ENCODE data around the gene B4GAT1. TPM values are rescaled to one million over a fixed set of nuclear protein-coding genes. Genes with fewer than 3 reads are reported as not detected.

Gene B4GAT1
- 44.9 and 109 TPM in 2 replicates for total RNA-seq (2016; rRNA removed; fragmentation: Illumina TruSeq; extraction: Trizol)
- 15.0 and 17.3 TPM in 2 replicates for total RNA-seq (2016; cell fraction: cytosol; rRNA removed; fragmentation: Illumina TruSeq; extraction: Trizol; ENCODE audit: low read depth)
- 41.0 and 117 TPM in 2 replicates for total RNA-seq (2016; cell fraction: insoluble cytoplasmic fraction; rRNA removed; fragmentation: Illumina TruSeq; extraction: Trizol)
- 35.2 and 38.9 TPM in 2 replicates for total RNA-seq (2016; cell fraction: membrane; rRNA removed; fragmentation: Illumina TruSeq; extraction: Trizol)
- 80.6 and 90.0 TPM in 2 replicates for total RNA-seq (2016; cell fraction: nucleus; rRNA removed; fragmentation: Illumina TruSeq; extraction: Trizol)
- polyA plus RNA-seq (2011; rRNA removed), result 40.4 and 47.8 TPM in 2 replicates
- polyA plus RNA-seq (2011; cell fraction: cytosol; rRNA removed), result 35.5 and 44.1 TPM in 2 replicates
- 29.5 and 32.3 TPM in 2 replicates for polyA plus RNA-seq (2011; cell fraction: nucleus; rRNA removed)
- polyA plus RNA-seq (2012), result 64.9 and 76.3 TPM in 2 replicates
- 13.3 and 16.5 TPM in 2 replicates for polyA plus RNA-seq (2016; cell fraction: cytosol; fragmentation: Illumina TruSeq; extraction: Trizol; ENCODE audit: low read depth)
- polyA plus RNA-seq (2016; cell fraction: insoluble cytoplasmic fraction; fragmentation: Illumina TruSeq; extraction: Trizol; ENCODE audit: low read depth), result 40.4 and 42.0 TPM in 2 replicates
- polyA plus RNA-seq (2016; cell fraction: membrane; fragmentation: Illumina TruSeq; extraction: Trizol; ENCODE audit: low read depth), result 25.2 and 28.0 TPM in 2 replicates
- 122 and 134 TPM in 2 replicates for polyA plus RNA-seq (2016; cell fraction: nucleus; fragmentation: Illumina TruSeq; extraction: Trizol; ENCODE audit: insufficient read depth, low read depth)
- polyA minus RNA-seq (2011; rRNA and poly(A)+ RNA removed; ENCODE audit: low replicate concordance), result 4.0 and 58.3 TPM in 2 replicates
- polyA minus RNA-seq (2011; cell fraction: cytosol; rRNA and poly(A)+ RNA removed), result 26.4 and 32.5 TPM in 2 replicates
- polyA minus RNA-seq (2011; cell fraction: nucleus; rRNA and poly(A)+ RNA removed), result 7.3 and 8.3 TPM in 2 replicates
- Bru-seq, nascent RNA, result percentile 75 among the genes with signal in this experiment
- percentile 97 among the genes with signal in this experiment for BruChase-seq, experiment 1, labeled RNA remaining after a 6-hour chase
- percentile 93 among the genes with signal in this experiment for BruChase-seq, experiment 2, labeled RNA remaining after a 2-hour chase
- long read RNA-seq, experiment 1, transcript B4GAT1-201 (2 exons, 2,072 nt), result major isoform, 116 of 119 reads
- long read RNA-seq, experiment 1, partial matches to known transcripts, result 3 of 119 reads
- long read RNA-seq, experiment 1, other reads (novel, unspliced or antisense), result 0 of 119 reads
- long read RNA-seq, experiment 2, transcript B4GAT1-201 (2 exons, 2,072 nt), result major isoform, 186 of 244 reads
- long read RNA-seq, experiment 2, partial matches to known transcripts, result 2 of 244 reads
- long read RNA-seq, experiment 2, other reads (novel, unspliced or antisense), result 56 of 244 reads

DNA sequence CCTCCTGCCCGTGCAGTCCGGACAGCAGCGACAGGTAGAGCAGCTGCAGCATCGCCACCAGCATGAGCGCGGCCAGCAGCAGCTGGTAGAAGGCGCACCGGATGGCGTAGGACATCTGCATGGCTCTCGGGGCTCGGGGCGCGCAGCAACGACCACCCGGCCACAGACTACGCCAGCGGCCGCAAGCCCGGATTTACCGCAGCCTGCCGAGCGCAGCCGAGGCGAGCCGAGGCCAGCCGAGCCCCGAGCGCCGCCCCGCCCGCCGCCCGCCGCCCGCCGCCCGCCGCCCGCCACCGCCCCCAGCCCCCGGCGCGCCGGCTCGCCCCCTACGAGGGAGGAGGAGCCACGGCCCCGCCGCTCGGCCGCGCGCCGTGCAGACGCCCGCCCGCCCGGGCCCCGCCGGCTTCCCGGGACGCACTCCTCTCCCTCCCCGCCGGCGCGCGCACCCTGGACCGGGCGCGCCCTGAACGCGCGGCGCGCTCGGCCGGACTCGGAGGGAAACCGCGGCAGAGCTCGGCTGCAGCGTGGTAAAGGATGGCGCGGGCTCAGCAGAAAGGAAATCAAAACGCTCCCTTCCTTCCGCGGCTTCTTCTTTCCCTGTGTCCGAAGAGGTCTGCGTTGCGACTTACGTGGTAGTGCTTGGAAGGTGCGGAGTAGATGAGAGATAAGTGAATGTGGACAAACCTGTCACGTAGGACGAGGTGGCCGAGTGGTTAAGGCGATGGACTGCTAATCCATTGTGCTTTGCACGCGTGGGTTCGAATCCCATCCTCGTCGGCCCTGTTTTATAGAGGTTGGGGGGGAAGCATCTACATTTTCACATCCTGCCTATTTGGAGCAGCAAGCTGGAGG lies at the start of gene B4GAT1:
TSS of gene B4GAT1 (minus strand) at position 205 of the 852 bp plus-strand sequence. CDS start at position 121, 84 bp downstream.
- in situ Hi-C loops (cut with HindIII; ENCODE audit: extremely low pct_ligation_motif_present, low pct_unique_long_range_greater_than_20kb), result no loop called here
- ChIA-PET CTCF (ENCODE audit: low intra/inter-chr PET ratio, low total read pairs) (no interaction called here), POLR2A (interaction anchor here (0.7 to 2.3 kb wide), 10 partner anchors 11 to 80 kb away, joined by 3 to 27 read pairs (median 4); partner anchors contain the start of genes CD248, RAB1B, RIN1 and YIF1A)
- peak within 1 kb of the TSS; percentile 95 for H3K4me2 ChIP-seq (ENCODE audit: low read depth, low read length)
- intact Hi-C loops (cut with micrococcal nuclease; ENCODE audit: unreplicated experiment), result no loop called here
- H3K27ac ChIP-seq (ENCODE audit: extremely low read length, insufficient read depth, low read length), result peak within 1 kb of the TSS; percentile 86
- WGBS (ENCODE audit: low lambda C conversion rate), result 0% methylated on average over 16 of the region's 101 CpGs
- peak within 1 kb of the TSS; percentile 80 to 93 (median 90) for H3K4me3 ChIP-seq (replicated peaks in 1 of 3; ENCODE audit: insufficient read depth in 1 of 3, low read depth in 2 of 3, low read length in 3 of 3)
- no peaks in the 10 kb centered on the region for H3K9me3 ChIP-seq (ENCODE audit: low read length)
- peak within 1 kb of the TSS; percentile 94 for H3K9ac ChIP-seq (ENCODE audit: insufficient read depth, low read depth, low read length)
- H3K36me3 ChIP-seq (replicated peaks in 1 of 2; ENCODE audit: control insufficient read depth in 1 of 2, insufficient read depth in 2 of 2, low read length in 2 of 2), result no peaks in the 10 kb centered on the region
- H3K27me3 ChIP-seq (ENCODE audit: control insufficient read depth in 1 of 2, insufficient read depth in 2 of 2, low read length in 2 of 2), result no peaks in the 10 kb centered on the region; a peak in 1 of 5 replicates
- no peaks in the 10 kb centered on the region for H4K20me1 ChIP-seq (ENCODE audit: insufficient read depth, low read length)
- BruUV-seq (replicated peaks), result no TSS peak
- DNase-seq (ENCODE audit: low spot score), result peak; percentile 68
- peak; percentile 43 for ATAC-seq
- H2AFZ ChIP-seq (ENCODE audit: low read length), result no peak within 1 kb of the TSS
- peaks cover 54% of the 10 kb centered on the region for H3K79me2 ChIP-seq (ENCODE audit: insufficient read depth, low read length)
- H3K4me1 ChIP-seq (ENCODE audit: insufficient read depth, low read length), result peaks cover 78% of the 10 kb centered on the region
- FAIRE-seq, result no peak
- TF ChIP-seq, protein P1, sequence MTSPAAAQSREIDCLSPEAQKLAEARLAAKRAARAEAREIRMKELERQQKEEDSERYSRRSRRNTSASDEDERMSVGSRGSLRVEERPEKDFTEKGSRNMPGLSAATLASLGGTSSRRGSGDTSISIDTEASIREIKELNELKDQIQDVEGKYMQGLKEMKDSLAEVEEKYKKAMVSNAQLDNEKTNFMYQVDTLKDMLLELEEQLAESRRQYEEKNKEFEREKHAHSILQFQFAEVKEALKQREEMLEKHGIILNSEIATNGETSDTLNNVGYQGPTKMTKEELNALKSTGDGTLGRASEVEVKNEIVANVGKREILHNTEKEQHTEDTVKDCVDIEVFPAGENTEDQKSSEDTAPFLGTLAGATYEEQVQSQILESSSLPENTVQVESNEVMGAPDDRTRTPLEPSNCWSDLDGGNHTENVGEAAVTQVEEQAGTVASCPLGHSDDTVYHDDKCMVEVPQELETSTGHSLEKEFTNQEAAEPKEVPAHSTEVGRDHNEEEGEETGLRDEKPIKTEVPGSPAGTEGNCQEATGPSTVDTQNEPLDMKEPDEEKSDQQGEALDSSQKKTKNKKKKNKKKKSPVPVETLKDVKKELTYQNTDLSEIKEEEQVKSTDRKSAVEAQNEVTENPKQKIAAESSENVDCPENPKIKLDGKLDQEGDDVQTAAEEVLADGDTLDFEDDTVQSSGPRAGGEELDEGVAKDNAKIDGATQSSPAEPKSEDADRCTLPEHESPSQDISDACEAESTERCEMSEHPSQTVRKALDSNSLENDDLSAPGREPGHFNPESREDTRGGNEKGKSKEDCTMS (CRISPR knock-in tag; conservative IDR thresholded peaks at IDR 0.05), result no peak
- TF ChIP-seq IKZF4 (CRISPR knock-in tag; IDR thresholded peaks at IDR 0.05; ENCODE audit: borderline replicate concordance, low read depth, not compliant biosample characterization) (no peak), NCOA5 (CRISPR knock-in tag; IDR thresholded peaks at IDR 0.05) (no peak), POLR2AphosphoS2 (IDR thresholded peaks at IDR 0.05; ENCODE audit: low read depth, low read length) (no peak), CREM (IDR thresholded peaks at IDR 0.05) (no peak; the same call in 1 of the 2 replicates), CREM (CRISPR knock-in tag; IDR thresholded peaks at IDR 0.05) (no peak), DPF2 (CRISPR knock-in tag; IDR thresholded peaks at IDR 0.05; ENCODE audit: borderline replicate concordance, low read depth) (0 out of 2 replicates have a peak, but pooled peaks have one; percentile 41)
- TF ChIP-seq, protein P2, sequence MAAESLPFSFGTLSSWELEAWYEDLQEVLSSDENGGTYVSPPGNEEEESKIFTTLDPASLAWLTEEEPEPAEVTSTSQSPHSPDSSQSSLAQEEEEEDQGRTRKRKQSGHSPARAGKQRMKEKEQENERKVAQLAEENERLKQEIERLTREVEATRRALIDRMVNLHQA (CRISPR knock-in tag; IDR thresholded peaks at IDR 0.05), result no peak
- TF ChIP-seq, protein P3, sequence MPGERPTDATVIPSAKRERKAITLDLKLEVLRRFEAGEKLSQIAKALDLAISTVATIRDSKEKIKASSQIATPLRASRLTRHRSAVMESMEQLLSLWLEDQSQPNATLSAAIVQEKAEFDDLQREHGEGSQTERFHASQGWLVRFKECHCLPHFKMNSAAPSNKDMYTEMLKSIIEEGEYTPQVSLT (CRISPR knock-in tag; IDR thresholded peaks at IDR 0.05; ENCODE audit: borderline replicate concordance, low read depth), result no peak
- TF ChIP-seq, protein P4, sequence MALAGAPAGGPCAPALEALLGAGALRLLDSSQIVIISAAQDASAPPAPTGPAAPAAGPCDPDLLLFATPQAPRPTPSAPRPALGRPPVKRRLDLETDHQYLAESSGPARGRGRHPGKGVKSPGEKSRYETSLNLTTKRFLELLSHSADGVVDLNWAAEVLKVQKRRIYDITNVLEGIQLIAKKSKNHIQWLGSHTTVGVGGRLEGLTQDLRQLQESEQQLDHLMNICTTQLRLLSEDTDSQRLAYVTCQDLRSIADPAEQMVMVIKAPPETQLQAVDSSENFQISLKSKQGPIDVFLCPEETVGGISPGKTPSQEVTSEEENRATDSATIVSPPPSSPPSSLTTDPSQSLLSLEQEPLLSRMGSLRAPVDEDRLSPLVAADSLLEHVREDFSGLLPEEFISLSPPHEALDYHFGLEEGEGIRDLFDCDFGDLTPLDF (CRISPR knock-in tag; IDR thresholded peaks at IDR 0.05), result no peak
- TF ChIP-seq, protein P5, sequence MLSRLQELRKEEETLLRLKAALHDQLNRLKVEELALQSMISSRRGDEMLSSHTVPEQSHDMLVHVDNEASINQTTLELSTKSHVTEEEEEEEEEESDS (CRISPR knock-in tag; IDR thresholded peaks at IDR 0.05; ENCODE audit: borderline replicate concordance), result no peak
